Endodermal cell (in vitro differentiated cells): ENCODE data around the gene RGS7. TPM values are rescaled to one million over a fixed set of nuclear protein-coding genes. Genes with fewer than 3 reads are reported as not detected.

ENCODE experiments used
- DNase-seq: peaks from one replicate; pipeline ENCODE4 v3.0.0-alpha.2; 2017
- H3K27ac ChIP-seq: 2 replicates; pipeline ENCODE4 v1.5.1; 2013; ENCODE audit warnings: mild to moderate bottlenecking, low read depth, low read length, moderate library complexity
- H3K27me3 ChIP-seq: 2 replicates; pipeline ENCODE4 v1.6.1; 2013; ENCODE audit warnings: mild to moderate bottlenecking, low read length, moderate library complexity; ENCODE audit not compliant: insufficient read depth, control insufficient read depth, poor library complexity, severe bottlenecking
- H3K36me3 ChIP-seq: 2 replicates; pipeline ENCODE4 v1.7.0; 2013; ENCODE audit warnings: mild to moderate bottlenecking, low read length, moderate library complexity; ENCODE audit not compliant: control insufficient read depth, insufficient read depth
- H3K4me1 ChIP-seq: one replicate; pipeline ENCODE4 v1.7.0; 2013; ENCODE audit warnings: low read length; ENCODE audit not compliant: control insufficient read depth, insufficient read depth
- H3K4me3 ChIP-seq: 2 replicates; pipeline ENCODE4 v1.5.1; 2013; ENCODE audit warnings: mild to moderate bottlenecking, low read length, moderate library complexity
- H3K9ac ChIP-seq: 2 replicates; pipeline ENCODE4 v1.6.1; 2013; ENCODE audit warnings: mild to moderate bottlenecking, low read length, moderate library complexity; ENCODE audit not compliant: poor library complexity, severe bottlenecking; ENCODE audit errors: extremely low read depth
- H3K9me3 ChIP-seq: 2 replicates; pipeline ENCODE4 v1.6.1; 2013; ENCODE audit warnings: mild to moderate bottlenecking, low read length, moderate library complexity; ENCODE audit not compliant: control insufficient read depth
- H3K27ac Mint-ChIP-seq: 2 replicates; pipeline ENCODE4 v1.8.0; 2020; ENCODE audit warnings: mixed read lengths
- H3K27me3 Mint-ChIP-seq: 2 replicates; pipeline ENCODE4 v1.8.0; 2021; ENCODE audit warnings: mild to moderate bottlenecking, mixed read lengths; ENCODE audit not compliant: insufficient read depth
- H3K36me3 Mint-ChIP-seq: 2 replicates; pipeline ENCODE4 v1.8.0; 2020; ENCODE audit warnings: low read depth, mixed read lengths
- H3K4me1 Mint-ChIP-seq: 2 replicates; pipeline ENCODE4 v1.8.0; 2020; ENCODE audit warnings: mixed read lengths
- H3K4me3 Mint-ChIP-seq: 2 replicates; pipeline ENCODE4 v1.8.0; 2020; ENCODE audit warnings: mild to moderate bottlenecking, moderate library complexity, mixed read lengths
- H3K9me3 Mint-ChIP-seq: 2 replicates; pipeline ENCODE4 v1.8.0; 2020; ENCODE audit warnings: mild to moderate bottlenecking, mixed read lengths
- CTCF ChIP-seq: fragments of 200-600 bp; sonication (generic); conservative IDR thresholded peaks from 2 replicates; pipeline ENCODE4 v1.5.0; 2021; ENCODE audit warnings: antibody characterized with exemption, mild to moderate bottlenecking
- WGBS, 2 experiments: methylation state at CpG; one replicate each; pipeline versions ENCODE4 v1.1.5 to v1.1.7; 2013; ENCODE audit warnings: missing lambda C conversion rate in 2 of 2, mixed read lengths in 1 of 2; ENCODE audit not compliant: insufficient coverage in 1 of 2, insufficient read length in 1 of 2; 5-methylcytosine and 5-hydroxymethylcytosine counted together
- total RNA-seq, 2 donors: library from RNA; stranded (reverse); fragmentation: NEBNext Ultra II Directional in 1 of 2; extraction: Animal tissue kit (Norgen Biotek cat#: 25700) in 1 of 2; gene quantifications; 2 replicates in 1 of 2; 3 replicates in 1 of 2; pipeline ENCODE4 v1.2.1, GENCODE V29; 2021

RGS7 gene
- total RNA-seq, 2 donors from 2014 or later = 1.0 to 1.1 TPM

GRCh38 chr1:240803151-240803550 lies 553.9 kb downstream of the RGS7 start:
- Mint-ChIP-seq H3K4me3 (no peak overlapping the region), H3K4me1 (no peaks in the 10 kb centered on the region), H3K27me3 (no peaks in the 10 kb centered on the region), H3K27ac (no peak overlapping the region), H3K9me3 (no peaks in the 10 kb centered on the region), H3K36me3 (no peaks in the 10 kb centered on the region)
- no peak for TF ChIP-seq CTCF
- Histone ChIP-seq H3K4me3 (no peak overlapping the region), H3K27me3 (no peaks in the 10 kb centered on the region), H3K27ac (no peak overlapping the region), H3K9ac (no peak overlapping the region), H3K36me3 (no peaks in the 10 kb centered on the region), H3K4me1 (no peaks in the 10 kb centered on the region), H3K9me3 (no peaks in the 10 kb centered on the region)
- DNase-seq = no peak

GRCh38 chr1:240802271-240802670 lies 554.7 kb downstream of the RGS7 start:
- H3K36me3 Mint-ChIP-seq = no peaks in the 10 kb centered on the region
- no peaks in the 10 kb centered on the region for H3K9me3 Mint-ChIP-seq
- DNase-seq = no peak
- Histone ChIP-seq H3K9ac (no peak overlapping the region), H3K27ac (no peak overlapping the region), H3K9me3 (no peaks in the 10 kb centered on the region), H3K27me3 (no peaks in the 10 kb centered on the region), H3K36me3 (no peaks in the 10 kb centered on the region), H3K4me1 (no peaks in the 10 kb centered on the region), H3K4me3 (no peak overlapping the region)
- no peak for TF ChIP-seq CTCF
- no peak overlapping the region for H3K4me3 Mint-ChIP-seq
- no peaks in the 10 kb centered on the region for H3K4me1 Mint-ChIP-seq
- H3K27ac Mint-ChIP-seq = no peak overlapping the region
- H3K27me3 Mint-ChIP-seq = no peaks in the 10 kb centered on the region
- 93 to 100% methylated on average over 2 of the region's 2 CpGs for WGBS, 2 experiments

DNA sequence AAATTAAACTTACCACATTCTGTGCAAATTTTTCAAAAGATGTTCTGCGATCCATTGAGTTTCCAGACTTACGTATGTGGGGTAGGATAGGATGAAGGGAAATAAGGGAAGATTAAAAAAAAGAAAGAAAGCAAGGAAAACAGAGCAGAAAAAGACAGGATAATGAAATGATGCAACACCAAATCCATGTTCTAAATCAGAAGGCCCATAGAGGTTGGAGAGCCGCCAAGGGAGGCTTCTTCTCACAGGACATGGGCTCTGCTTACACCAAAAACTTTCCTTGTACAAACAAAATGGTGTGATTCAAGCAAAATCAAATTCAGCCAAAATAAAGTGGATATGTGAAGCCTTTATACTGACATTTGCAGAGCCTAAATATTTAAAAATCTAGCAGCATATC lies 555.6 kb downstream of the RGS7 start:
- no peaks in the 10 kb centered on the region for H3K36me3 Mint-ChIP-seq
- H3K27ac ChIP-seq = no peak overlapping the region
- H3K9me3 Mint-ChIP-seq = no peaks in the 10 kb centered on the region
- no peak overlapping the region for H3K4me3 ChIP-seq
- H3K9me3 ChIP-seq = no peaks in the 10 kb centered on the region
- H3K4me1 Mint-ChIP-seq = peaks cover 4% of the 10 kb centered on the region
- H3K4me1 ChIP-seq = no peaks in the 10 kb centered on the region
- no peak overlapping the region for H3K27ac Mint-ChIP-seq
- H3K27me3 ChIP-seq = no peaks in the 10 kb centered on the region
- H3K9ac ChIP-seq = no peak overlapping the region
- no peak for TF ChIP-seq CTCF
- no peak overlapping the region for H3K4me3 Mint-ChIP-seq
- no peak for DNase-seq
- no peaks in the 10 kb centered on the region for H3K27me3 Mint-ChIP-seq
- no peaks in the 10 kb centered on the region for H3K36me3 ChIP-seq
- WGBS, 2 experiments = 97% methylated on average over 3 of the region's 3 CpGs; no CpG with 5 or more reads in 1 of the 2 experiments
